ENCODE data around the gene TGIF1. TPM values are rescaled to one million over a fixed set of nuclear protein-coding genes. Genes with fewer than 3 reads are reported as not detected.

Gene TGIF1
- total and polyA plus RNA-seq, 9 of the 15 experiments (the other 6 are each of a cell fraction or from before 2014, with no cell fraction given): 16.1 to 77.7 (median 44.6) TPM

- peak; percentile 47; the same call in 1 of the 2 replicates for TF ChIP-seq MAX (CRISPR knock-in tag; IDR thresholded peaks at IDR 0.05)
- no peak for TF ChIP-seq ZNF589 (CRISPR knock-in tag; IDR thresholded peaks at IDR 0.05; ENCODE audit: low read depth)
- no peak for TF ChIP-seq ZNF239 (CRISPR knock-in tag; IDR thresholded peaks at IDR 0.05)
- no peak for TF ChIP-seq SREBF2 (CRISPR knock-in tag; IDR thresholded peaks at IDR 0.05)
- TF ChIP-seq ARID2 (IDR thresholded peaks at IDR 0.05): no peak
- peak; percentile 7; the same call in 1 of the 2 replicates for TF ChIP-seq ZBTB1 (CRISPR knock-in tag; IDR thresholded peaks at IDR 0.05; ENCODE audit: borderline replicate concordance, low read depth)
- TF ChIP-seq PTBP1 (IDR thresholded peaks at IDR 0.05; ENCODE audit: low read depth, low read length): no peak
- TF ChIP-seq NCOA2 (IDR thresholded peaks at IDR 0.05; ENCODE audit: partially characterized antibody in 2 of 2): no peak
- TF ChIP-seq DDX20 (tag; IDR thresholded peaks at IDR 0.05; ENCODE audit: low read depth): no peak
- TF ChIP-seq ZNF133 (CRISPR knock-in tag; IDR thresholded peaks at IDR 0.05): no peak
- TF ChIP-seq, protein P1, sequence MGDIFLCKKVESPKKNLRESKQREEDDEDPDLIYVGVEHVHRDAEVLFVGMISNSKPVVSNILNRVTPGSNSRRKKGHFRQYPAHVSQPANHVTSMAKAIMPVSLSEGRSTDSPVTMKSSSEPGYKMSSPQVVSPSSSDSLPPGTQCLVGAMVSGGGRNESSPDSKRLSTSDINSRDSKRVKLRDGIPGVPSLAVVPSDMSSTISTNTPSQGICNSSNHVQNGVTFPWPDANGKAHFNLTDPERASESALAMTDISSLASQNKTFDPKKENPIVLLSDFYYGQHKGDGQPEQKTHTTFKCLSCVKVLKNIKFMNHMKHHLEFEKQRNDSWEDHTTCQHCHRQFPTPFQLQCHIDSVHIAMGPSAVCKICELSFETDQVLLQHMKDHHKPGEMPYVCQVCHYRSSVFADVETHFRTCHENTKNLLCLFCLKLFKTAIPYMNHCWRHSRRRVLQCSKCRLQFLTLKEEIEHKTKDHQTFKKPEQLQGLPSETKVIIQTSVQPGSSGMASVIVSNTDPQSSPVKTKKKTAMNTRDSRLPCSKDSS (IDR thresholded peaks at IDR 0.05; ENCODE audit: low read depth, partially characterized antibody): no peak
- no peak for TF ChIP-seq NR2C1 (IDR thresholded peaks at IDR 0.05)
- no peak for TF ChIP-seq NR2C1 (tag; IDR thresholded peaks at IDR 0.05)
- TF ChIP-seq ERF (CRISPR knock-in tag; IDR thresholded peaks at IDR 0.05): no peak
- TF ChIP-seq RBFOX2 (IDR thresholded peaks at IDR 0.05; ENCODE audit: low read depth, low read length): peak; percentile 76
- TF ChIP-seq MEIS2 (IDR thresholded peaks at IDR 0.05; ENCODE audit: partially characterized antibody): no peak
- TF ChIP-seq THRAP3 (IDR thresholded peaks at IDR 0.05; ENCODE audit: borderline replicate concordance): no peak
- TF ChIP-seq ZNF507 (tag; conservative IDR thresholded peaks at IDR 0.05): no peak
- no peak for TF ChIP-seq CHAMP1 (IDR thresholded peaks at IDR 0.05)
- no peak for TF ChIP-seq ETS1 (conservative IDR thresholded peaks at IDR 0.05; ENCODE audit: control insufficient read depth, low read depth, low read length)
- no peak for TF ChIP-seq BRF1 (IDR thresholded peaks at IDR 0.05; ENCODE audit: borderline replicate concordance, extremely low read depth, insufficient read length)
- TF ChIP-seq, protein P2, sequence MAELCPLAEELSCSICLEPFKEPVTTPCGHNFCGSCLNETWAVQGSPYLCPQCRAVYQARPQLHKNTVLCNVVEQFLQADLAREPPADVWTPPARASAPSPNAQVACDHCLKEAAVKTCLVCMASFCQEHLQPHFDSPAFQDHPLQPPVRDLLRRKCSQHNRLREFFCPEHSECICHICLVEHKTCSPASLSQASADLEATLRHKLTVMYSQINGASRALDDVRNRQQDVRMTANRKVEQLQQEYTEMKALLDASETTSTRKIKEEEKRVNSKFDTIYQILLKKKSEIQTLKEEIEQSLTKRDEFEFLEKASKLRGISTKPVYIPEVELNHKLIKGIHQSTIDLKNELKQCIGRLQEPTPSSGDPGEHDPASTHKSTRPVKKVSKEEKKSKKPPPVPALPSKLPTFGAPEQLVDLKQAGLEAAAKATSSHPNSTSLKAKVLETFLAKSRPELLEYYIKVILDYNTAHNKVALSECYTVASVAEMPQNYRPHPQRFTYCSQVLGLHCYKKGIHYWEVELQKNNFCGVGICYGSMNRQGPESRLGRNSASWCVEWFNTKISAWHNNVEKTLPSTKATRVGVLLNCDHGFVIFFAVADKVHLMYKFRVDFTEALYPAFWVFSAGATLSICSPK (IDR thresholded peaks at IDR 0.05; ENCODE audit: borderline replicate concordance): no peak
- TF ChIP-seq TSC22D4 (tag; IDR thresholded peaks at IDR 0.05): no peak
These were observed 410 bp upstream of the TGIF1 start (continued) for GRCh38 chr18:3449512-3450011.

Data from K562 (cell line).